Measurements from ENCODE around the gene RFX1.

The RFX1 gene

GRCh38 chr19:13981988-13982501 lies 24.1 kb downstream of the RFX1 start:
- Histone ChIP-seq H3K27ac (ENCODE audit: extremely low read depth, low read depth, low read length) (no peak overlapping the region), H3K4me3 (ENCODE audit: low read depth, low read length) (no peak overlapping the region), H3K4me1 (ENCODE audit: control insufficient read depth, insufficient read depth, low read length) (peaks cover 8% of the 10 kb centered on the region), H3K9me3 (ENCODE audit: control insufficient read depth, insufficient read depth, low read depth, low read length) (no peaks in the 10 kb centered on the region), H3K36me3 (ENCODE audit: control insufficient read depth in 2 of 2, insufficient read depth in 1 of 2, low read length in 2 of 2) (peaks cover under 1 to 41% of the 10 kb centered on the region in 2 experiments; a peak in 2 of 3 replicates)
- ChIA-PET CTCF (interaction anchor here (0.7 kb wide), 1 partner anchor 69 kb away, joined by 3 read pairs; no protein-coding TSS in a partner anchor), POLR2A (no interaction called here)
- no peak for TF ChIP-seq WT1 (tag by site-specific recombination; IDR thresholded peaks at IDR 0.05)
- TF ChIP-seq ZSCAN16 (tag by site-specific recombination; IDR thresholded peaks at IDR 0.05): no peak
- TF ChIP-seq KLF8 (tag by site-specific recombination; IDR thresholded peaks at IDR 0.05): no peak
- no peak for TF ChIP-seq ZNF621 (tag by site-specific recombination; IDR thresholded peaks at IDR 0.05)
- no peak for TF ChIP-seq ZFP41 (tag by site-specific recombination; IDR thresholded peaks at IDR 0.05; ENCODE audit: borderline replicate concordance)
- TF ChIP-seq, protein P1, sequence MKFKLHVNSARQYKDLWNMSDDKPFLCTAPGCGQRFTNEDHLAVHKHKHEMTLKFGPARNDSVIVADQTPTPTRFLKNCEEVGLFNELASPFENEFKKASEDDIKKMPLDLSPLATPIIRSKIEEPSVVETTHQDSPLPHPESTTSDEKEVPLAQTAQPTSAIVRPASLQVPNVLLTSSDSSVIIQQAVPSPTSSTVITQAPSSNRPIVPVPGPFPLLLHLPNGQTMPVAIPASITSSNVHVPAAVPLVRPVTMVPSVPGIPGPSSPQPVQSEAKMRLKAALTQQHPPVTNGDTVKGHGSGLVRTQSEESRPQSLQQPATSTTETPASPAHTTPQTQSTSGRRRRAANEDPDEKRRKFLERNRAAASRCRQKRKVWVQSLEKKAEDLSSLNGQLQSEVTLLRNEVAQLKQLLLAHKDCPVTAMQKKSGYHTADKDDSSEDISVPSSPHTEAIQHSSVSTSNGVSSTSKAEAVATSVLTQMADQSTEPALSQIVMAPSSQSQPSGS (tag by site-specific recombination; IDR thresholded peaks at IDR 0.05; ENCODE audit: low read depth): no peak
- no peak for TF ChIP-seq GLI2 (tag by site-specific recombination; IDR thresholded peaks at IDR 0.05; ENCODE audit: borderline replicate concordance, low read depth)
- no peak for TF ChIP-seq ZBTB48 (tag by site-specific recombination; IDR thresholded peaks at IDR 0.05)
- TF ChIP-seq ZNF2 (tag by site-specific recombination; IDR thresholded peaks at IDR 0.05): no peak
- TF ChIP-seq ZNF658 (tag by site-specific recombination; IDR thresholded peaks at IDR 0.05): no peak

- Histone ChIP-seq H3K4me3 (ENCODE audit: low read depth, low read length) (no peak overlapping the region), H3K27ac (ENCODE audit: extremely low read depth, low read depth, low read length) (no peak overlapping the region), H3K4me1 (ENCODE audit: control insufficient read depth, insufficient read depth, low read length) (peaks cover 3% of the 10 kb centered on the region; the same call in 1 of the 2 replicates), H3K36me3 (ENCODE audit: control insufficient read depth in 2 of 2, insufficient read depth in 1 of 2, low read length in 2 of 2) (peaks cover 6 to 43% of the 10 kb centered on the region in 2 experiments; a peak in 2 of 3 replicates), H3K9me3 (ENCODE audit: control insufficient read depth, insufficient read depth, low read depth, low read length) (no peaks in the 10 kb centered on the region)
- ChIA-PET POLR2A (interaction anchor here (0.9 kb wide), 1 partner anchor 25 kb away, joined by 3 read pairs; no protein-coding TSS in a partner anchor), CTCF (interaction anchor here (0.7 kb wide), 1 partner anchor 70 kb away, joined by 3 read pairs; no protein-coding TSS in a partner anchor)
- TF ChIP-seq ZNF394 (tag by site-specific recombination; IDR thresholded peaks at IDR 0.05; ENCODE audit: borderline replicate concordance) (no peak), KLF10 (tag by site-specific recombination; IDR thresholded peaks at IDR 0.05) (no peak), ZNF585B (tag by site-specific recombination; IDR thresholded peaks at IDR 0.05) (no peak), PRDM10 (tag by site-specific recombination; IDR thresholded peaks at IDR 0.05) (peak; percentile 63; the same call in 1 of the 2 replicates)
Measured at GRCh38 chr19:13981467-13981866, 24.7 kb downstream of the RFX1 start.

DNA sequence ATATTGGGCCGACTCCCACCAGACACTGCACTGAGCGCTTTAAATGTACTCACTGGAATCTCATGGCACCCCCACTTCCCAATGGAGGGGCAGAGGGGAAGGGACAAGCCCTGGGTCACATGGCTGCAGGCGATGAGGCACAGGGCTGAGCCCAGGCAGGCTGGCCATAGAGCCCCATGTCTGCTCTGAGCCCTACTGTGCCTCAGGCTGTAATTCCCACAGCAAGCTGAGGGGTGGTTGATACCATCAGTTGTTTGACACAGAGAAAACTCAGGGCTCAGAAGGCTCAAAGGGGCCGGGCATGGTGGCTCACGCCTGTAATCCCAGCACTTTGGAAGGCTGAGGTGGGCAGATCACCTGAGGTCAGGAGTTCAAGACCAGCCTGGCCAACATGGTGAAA lies 25.1 kb downstream of the RFX1 start:
- POLR2A ChIA-PET: interaction anchor here (0.5 to 0.9 kb wide), 2 partner anchors 24 to 70 kb away, joined by 3 read pairs; no protein-coding TSS in a partner anchor
- H3K9me3 ChIP-seq (ENCODE audit: control insufficient read depth, insufficient read depth, low read depth, low read length): no peaks in the 10 kb centered on the region
- no peak overlapping the region for H3K27ac ChIP-seq (ENCODE audit: extremely low read depth, low read depth, low read length)
- peaks cover 7 to 48% of the 10 kb centered on the region in 2 experiments; a peak in 2 of 3 replicates for H3K36me3 ChIP-seq (ENCODE audit: control insufficient read depth in 2 of 2, insufficient read depth in 1 of 2, low read length in 2 of 2)
- no peaks in the 10 kb centered on the region; the same call in 1 of the 2 replicates for H3K4me1 ChIP-seq (ENCODE audit: control insufficient read depth, insufficient read depth, low read length)
- CTCF ChIA-PET: no interaction called here
- no peak overlapping the region for H3K4me3 ChIP-seq (ENCODE audit: low read depth, low read length)
- no peak for TF ChIP-seq ZNF626 (tag by site-specific recombination; IDR thresholded peaks at IDR 0.05)
- TF ChIP-seq, protein P1 (tag by site-specific recombination; IDR thresholded peaks at IDR 0.05; ENCODE audit: low read depth): no peak
- no peak for TF ChIP-seq RBAK (tag by site-specific recombination; IDR thresholded peaks at IDR 0.05)
- TF ChIP-seq, protein P2, sequence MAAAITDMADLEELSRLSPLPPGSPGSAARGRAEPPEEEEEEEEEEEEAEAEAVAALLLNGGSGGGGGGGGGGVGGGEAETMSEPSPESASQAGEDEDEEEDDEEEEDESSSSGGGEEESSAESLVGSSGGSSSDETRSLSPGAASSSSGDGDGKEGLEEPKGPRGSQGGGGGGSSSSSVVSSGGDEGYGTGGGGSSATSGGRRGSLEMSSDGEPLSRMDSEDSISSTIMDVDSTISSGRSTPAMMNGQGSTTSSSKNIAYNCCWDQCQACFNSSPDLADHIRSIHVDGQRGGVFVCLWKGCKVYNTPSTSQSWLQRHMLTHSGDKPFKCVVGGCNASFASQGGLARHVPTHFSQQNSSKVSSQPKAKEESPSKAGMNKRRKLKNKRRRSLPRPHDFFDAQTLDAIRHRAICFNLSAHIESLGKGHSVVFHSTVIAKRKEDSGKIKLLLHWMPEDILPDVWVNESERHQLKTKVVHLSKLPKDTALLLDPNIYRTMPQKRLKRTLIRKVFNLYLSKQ (tag by site-specific recombination; IDR thresholded peaks at IDR 0.05; ENCODE audit: borderline replicate concordance): no peak
- no peak for TF ChIP-seq WT1 (tag by site-specific recombination; IDR thresholded peaks at IDR 0.05)
- no peak for TF ChIP-seq ZNF776 (tag by site-specific recombination; IDR thresholded peaks at IDR 0.05; ENCODE audit: borderline replicate concordance)
- no peak for TF ChIP-seq ZNF513 (tag by site-specific recombination; IDR thresholded peaks at IDR 0.05)
- no peak for TF ChIP-seq YY1 (tag by site-specific recombination; IDR thresholded peaks at IDR 0.05)
- no peak for TF ChIP-seq GLIS2 (tag by site-specific recombination; IDR thresholded peaks at IDR 0.05)
